CD4-positive, alpha-beta T cell treated with Interleukin-4 for 4 hours (primary cell): Measurements from ENCODE around the gene TMEM223.
"Not testable (repeated sequence)": the region's sequence is repeated elsewhere in the genome, so short reads cannot be mapped to it uniquely, and the experiment has no call there.

Source experiments
- DNase-seq: peaks from one replicate; pipeline ENCODE4 v3.0.0-alpha.2; 2020

The TMEM223 gene

GRCh38 chr11:62752177-62752785 lies 39.5 kb downstream of the TMEM223 start:
- no peak for DNase-seq

- not testable (repeated sequence) for DNase-seq
Measured at GRCh38 chr11:62749931-62750330, 41.9 kb downstream of the TMEM223 start.

GRCh38 chr11:62747475-62748160 lies 44.2 kb downstream of the TMEM223 start:
- no peak for DNase-seq
